HG03039 (cell line): ENCODE measurements around the gene TBRG1.
A peak's percentile ranks its signal among the peaks of the same experiment; 100 is the strongest.
"Not testable (repeated sequence)": the region's sequence is repeated elsewhere in the genome, so short reads cannot be mapped to it uniquely, and the experiment has no call there.

ENCODE experiments used
- ATAC-seq: cut with Tn5 transposase; IDR thresholded peaks from one replicate; pipeline ENCODE4 v1.9.1; 2021; ENCODE audit warnings: mild to moderate bottlenecking, moderate library complexity; ENCODE audit not compliant: unreplicated experiment

TBRG1 gene

DNA sequence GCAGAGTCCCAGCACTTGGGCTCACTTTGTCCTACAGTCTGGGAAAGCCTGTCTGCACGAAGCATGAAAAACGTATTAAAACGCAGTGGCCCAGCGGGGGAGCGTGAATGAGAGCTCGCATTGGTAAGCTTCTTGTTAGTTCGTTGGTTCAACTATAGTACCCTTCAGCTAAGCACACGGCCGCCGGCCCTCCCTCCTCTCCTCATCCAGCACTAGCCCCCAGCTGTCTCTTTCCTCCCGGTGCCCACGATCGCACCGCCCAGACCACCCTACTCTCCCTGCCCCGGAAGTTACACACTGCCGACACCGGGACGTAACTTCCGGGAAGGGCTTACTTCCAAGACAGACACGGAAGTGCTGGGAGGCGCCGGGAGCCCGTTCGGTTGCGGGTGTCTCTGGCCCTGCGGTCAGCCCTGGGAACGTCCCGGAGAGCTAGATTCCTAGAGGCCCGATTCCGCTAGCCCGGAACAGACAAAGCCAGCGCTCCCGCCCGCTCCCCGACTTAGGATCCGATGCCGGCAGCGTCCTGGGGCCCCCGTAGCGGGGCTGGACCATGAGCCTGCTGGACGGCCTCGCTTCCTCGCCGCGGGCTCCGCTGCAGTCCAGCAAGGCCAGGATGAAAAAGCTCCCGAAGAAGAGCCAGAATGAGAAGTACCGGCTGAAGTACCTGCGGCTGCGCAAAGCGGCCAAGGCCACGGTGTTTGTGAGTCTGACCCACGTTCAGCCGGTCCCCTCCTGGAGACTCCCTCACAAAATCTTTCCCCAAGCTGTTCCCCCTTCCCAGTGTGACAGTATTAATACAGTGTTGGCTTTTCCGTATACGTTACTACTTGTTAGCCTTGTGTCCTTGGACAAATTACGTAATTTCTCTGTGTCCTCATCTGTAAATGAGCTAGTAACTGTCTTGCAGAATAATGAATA is at the start of gene TBRG1:
TBRG1 (plus strand) TSS at position 334 of the 921 bp plus-strand sequence; CDS start at position 554, 220 bp downstream.
- ATAC-seq: peak; percentile 98

GRCh38 chr11:124577716-124578427 is 44.8 kb upstream of the TBRG1 start:
- ATAC-seq: no peak

GRCh38 chr11:124578761-124579160 is 43.9 kb upstream of the TBRG1 start:
- no peak for ATAC-seq

DNA sequence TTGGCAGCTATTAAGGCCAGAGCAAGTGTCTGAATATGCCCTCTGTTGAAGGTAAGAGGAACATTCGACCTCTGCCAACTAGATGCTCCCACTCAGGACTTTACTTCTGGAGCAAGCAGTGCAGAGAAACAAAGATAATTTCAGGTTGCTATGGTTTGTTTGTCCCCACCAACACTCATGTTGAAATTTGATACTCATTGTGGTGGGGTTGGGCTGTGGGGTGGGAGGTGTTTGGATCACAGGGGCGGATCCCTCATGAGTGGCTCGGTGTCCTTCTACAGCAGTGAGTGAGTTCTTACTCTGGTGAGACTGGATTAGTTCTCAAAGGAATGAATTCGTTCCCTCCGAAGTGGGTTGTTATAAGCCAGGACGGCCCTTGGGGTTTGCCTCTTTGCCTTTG is 40.8 kb upstream of the TBRG1 start:
- no peak for ATAC-seq

DNA sequence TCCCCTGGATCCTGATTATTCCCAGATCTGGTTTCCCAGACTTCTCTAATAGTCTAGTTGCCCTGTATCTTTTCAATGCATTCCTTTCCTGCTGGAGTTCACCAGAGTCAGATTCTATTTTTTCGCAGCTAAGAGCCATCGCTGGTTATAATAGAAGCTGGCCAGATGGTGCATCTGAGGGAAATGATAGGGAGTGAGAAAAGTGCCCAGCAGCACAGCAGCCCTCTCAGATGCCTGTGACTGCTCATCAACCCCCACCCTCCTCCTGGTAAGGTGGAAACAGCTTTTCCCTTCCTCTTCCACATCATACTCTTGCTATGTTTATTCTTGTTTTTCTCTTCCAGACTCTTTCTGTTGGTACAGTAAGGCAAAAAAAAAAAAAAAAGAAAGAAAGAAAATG is 40.1 kb upstream of the TBRG1 start:
- no peak for ATAC-seq

DNA sequence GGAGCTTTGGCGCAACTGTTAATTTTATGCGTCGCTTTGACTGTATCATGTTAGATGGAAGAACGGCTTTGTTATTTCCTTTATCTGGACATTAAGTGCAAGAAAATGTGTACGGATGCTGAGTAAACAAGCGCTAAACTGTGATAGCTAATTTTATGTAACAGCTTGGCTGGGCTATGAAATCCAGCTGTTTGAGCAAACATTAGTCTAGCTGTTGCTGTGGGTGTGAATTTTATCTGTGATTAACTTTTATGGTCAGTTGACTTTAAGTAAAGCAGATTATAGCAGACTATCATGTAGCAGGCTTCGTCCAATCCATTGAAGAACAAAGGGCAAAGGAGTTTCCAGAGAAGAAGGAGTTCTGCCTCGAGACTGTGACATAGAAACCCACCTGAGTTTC is 38.9 kb upstream of the TBRG1 start:
- ATAC-seq: no peak

GRCh38 chr11:124584681-124585372 is 37.8 kb upstream of the TBRG1 start:
- no peak for ATAC-seq

- no peak for ATAC-seq
Measured at GRCh38 chr11:124586238-124586860, 36.3 kb upstream of the TBRG1 start.

- ATAC-seq: no peak
Measured at GRCh38 chr11:124591430-124591829, 31.2 kb upstream of the TBRG1 start.

GRCh38 chr11:124592627-124593026 is 30.0 kb upstream of the TBRG1 start:
- no peak for ATAC-seq

- no peak for ATAC-seq
Measured at GRCh38 chr11:124595302-124595701, 27.4 kb upstream of the TBRG1 start.

GRCh38 chr11:124597626-124598025 is 25.0 kb upstream of the TBRG1 start:
- ATAC-seq: no peak

GRCh38 chr11:124600621-124601320 is 21.9 kb upstream of the TBRG1 start:
- ATAC-seq: no peak

GRCh38 chr11:124602193-124602592 is 20.5 kb upstream of the TBRG1 start:
- no peak for ATAC-seq

DNA sequence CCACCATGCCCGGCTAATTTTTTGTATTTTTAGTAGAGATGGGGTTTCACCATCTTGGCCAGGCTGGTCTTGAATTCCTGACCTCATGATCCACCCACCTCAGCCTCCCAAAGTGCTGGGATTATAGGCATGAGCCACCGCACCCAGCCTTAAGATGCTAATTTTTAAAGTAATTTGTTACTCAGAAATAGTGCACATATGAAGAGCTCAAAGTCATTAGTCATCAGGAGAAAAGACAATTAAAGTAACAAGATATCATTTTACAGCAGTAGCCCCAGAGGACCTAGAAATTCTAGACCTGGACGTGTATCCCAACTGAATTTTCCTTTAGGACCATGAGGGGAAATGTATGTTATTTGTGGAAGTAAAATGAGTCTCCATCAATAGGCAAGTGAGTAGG is 19.9 kb upstream of the TBRG1 start:
- ATAC-seq: not testable (repeated sequence)

GRCh38 chr11:124605719-124606118 is 16.9 kb upstream of the TBRG1 start:
- no peak for ATAC-seq

DNA sequence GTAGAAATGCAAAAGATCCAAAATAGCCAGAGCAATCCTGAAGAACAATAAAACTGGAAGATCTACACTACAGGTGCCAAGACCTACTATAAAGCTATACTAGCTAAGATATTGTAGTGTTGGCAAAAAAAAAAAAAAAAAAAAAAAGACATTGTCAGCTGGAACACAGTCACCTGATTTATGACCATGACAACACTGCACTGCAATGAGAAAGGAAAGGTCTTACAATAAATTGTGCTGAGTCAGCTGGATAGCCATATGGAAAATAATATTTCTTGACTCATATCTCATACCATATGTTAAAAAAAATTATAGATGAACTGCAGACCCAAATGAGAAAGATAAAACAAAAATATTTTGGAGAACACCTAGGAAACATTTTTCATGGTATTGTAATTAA is 14.5 kb upstream of the TBRG1 start:
- ATAC-seq: no peak

- ATAC-seq: no peak
Measured at GRCh38 chr11:124610295-124610694, 12.4 kb upstream of the TBRG1 start.

- ATAC-seq: no peak
Measured at GRCh38 chr11:124611064-124611463, 11.6 kb upstream of the TBRG1 start, which contains the start of gene PANX3. Gene PANX3 (plus strand): TSS chr11:124611428. CDS start chr11:124611557, 129 bp downstream.

DNA sequence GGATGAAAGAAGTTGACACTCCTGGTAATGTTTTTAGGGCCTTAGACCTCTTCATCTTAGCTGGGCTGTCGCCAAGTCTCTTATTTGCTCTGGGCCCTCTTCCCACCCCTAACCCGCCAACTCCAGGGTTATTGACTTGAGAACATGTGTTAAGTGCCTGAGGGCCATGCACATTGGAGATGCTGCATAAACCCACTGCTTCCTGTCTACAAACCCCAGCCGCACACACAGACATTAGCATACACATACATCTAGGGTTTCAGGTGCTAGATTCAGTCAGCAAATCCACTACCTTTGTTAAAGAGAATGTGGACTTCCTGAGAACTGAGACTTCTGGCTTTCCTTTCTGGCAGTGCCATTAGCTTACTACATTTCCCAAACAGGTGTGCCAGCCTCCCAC is 10.6 kb upstream of the TBRG1 start:
- no peak for ATAC-seq
